K562 (cell line): ENCODE results near the gene FAM219B. TPM values are rescaled to one million over a fixed set of nuclear protein-coding genes. Genes with fewer than 3 reads are reported as not detected.

Experiments
- CBFB ChIP-seq: sonication (generic); formaldehyde crosslinking; IDR thresholded peaks from 2 replicates; pipeline ENCODE4 v1.4.0; 2020; ENCODE audit warnings: mild to moderate bottlenecking, missing genetic modification reagents
- FOXA1 ChIP-seq: fragments of 450-650 bp; IDR thresholded peaks from 2 replicates; pipeline ENCODE4 v1.6.1; 2016; ENCODE audit warnings: mild to moderate bottlenecking, borderline replicate concordance
- HNRNPLL ChIP-seq: fragments of 200-400 bp; formaldehyde crosslinking; IDR thresholded peaks from 2 replicates; pipeline ENCODE4 v1.6.1; 2017; ENCODE audit warnings: low read length, low read depth, mild to moderate bottlenecking; ENCODE audit not compliant: poor library complexity, severe bottlenecking
- NFE2 ChIP-seq: IDR thresholded peaks from 2 replicates; pipeline ENCODE4 v1.6.1; 2014; ENCODE audit warnings: antibody characterized with exemption, low read depth
- PRPF4 ChIP-seq: fragments of 200-400 bp; formaldehyde crosslinking; IDR thresholded peaks from one replicate; pipeline ENCODE4 v1.6.1; 2017; ENCODE audit warnings: low read length, low read depth, mild to moderate bottlenecking; ENCODE audit not compliant: insufficient read depth, poor library complexity, severe bottlenecking
- SIRT6 ChIP-seq: IDR thresholded peaks from one replicate; pipeline ENCODE4 v1.6.1; 2012; ENCODE audit warnings: low read depth, mild to moderate bottlenecking, control low read depth, inconsistent platforms, low read length, moderate library complexity
- SMAD1 ChIP-seq: fragments of 150-350 bp; IDR thresholded peaks from 2 replicates; pipeline ENCODE4 v1.6.1; 2014; ENCODE audit warnings: low read length, low read depth; ENCODE audit not compliant: partially characterized antibody
- SMARCA4 ChIP-seq: fragments of 450-650 bp; IDR thresholded peaks from 2 replicates; pipeline ENCODE4 v1.6.1; 2016
- TBP ChIP-seq: optimal IDR thresholded peaks from 2 replicates; pipeline ENCODE3; 2011; ENCODE audit warnings: low read depth, low read length, improper control_type of control experiment
- TCF7 ChIP-seq: sonication (generic); IDR thresholded peaks from 2 replicates; pipeline ENCODE4 v1.6.1; 2016; ENCODE audit warnings: antibody characterized with exemption, borderline replicate concordance
- ZBED1 ChIP-seq: IDR thresholded peaks from 2 replicates; pipeline ENCODE4 v1.6.1; 2014
- polyA plus RNA-seq, 8 experiments: library from polyadenylated mRNA; depleted of rRNA in 4 of 8; stranded (reverse) in 5 of 8; unstranded in 3 of 8; fragments of >200 nt; fragmentation: Nextera tagmentation in 2 of 8; fragmentation: Illumina TruSeq in 1 of 8; extraction: Ambion mirVana in 2 of 8; extraction: Trizol in 1 of 8; gene quantifications; 2 replicates each; pipeline versions ENCODE4 v1.2.1 to v1.2.3, GENCODE V29; 2011 to 2014; ENCODE audit warnings: inconsistent platforms in 1 of 8, missing spikeins in 1 of 8
- total RNA-seq, 7 experiments: library from RNA; depleted of rRNA in 6 of 7; stranded (reverse); fragments of >200 nt in 6 of 7; fragmentation: Illumina TruSeq in 2 of 7; extraction: Trizol in 2 of 7; gene quantifications; 2 replicates each; pipeline versions ENCODE4 v1.2.1 to v1.2.3, GENCODE V29; 2011 to 2021; ENCODE audit warnings: low replicate concordance in 1 of 7
- TF ChIP-seq, protein P1 (sequence below), 2 experiments: fragments of 150-350 bp in 1 of 2; IDR thresholded peaks; 2 replicates each; pipeline ENCODE4 v1.6.1; 2012 to 2016; ENCODE audit warnings: low read depth in 2 of 2, low read length in 2 of 2, mild to moderate bottlenecking in 1 of 2, moderate library complexity in 1 of 2
- TF ChIP-seq, protein P2 (sequence below): fragments of 450-650 bp; IDR thresholded peaks from 2 replicates; pipeline ENCODE4 v1.6.1; 2016; ENCODE audit warnings: mild to moderate bottlenecking
- TF ChIP-seq, protein P3 (sequence below), 2 experiments: fragments of 450-650 bp; IDR thresholded peaks; 2 replicates each; pipeline ENCODE4 v1.6.1; 2016; ENCODE audit warnings: mild to moderate bottlenecking in 2 of 2, borderline replicate concordance in 1 of 2, low read depth in 1 of 2, moderate library complexity in 1 of 2

FAM219B gene
- total and polyA plus RNA-seq, 9 of the 15 experiments (the other 6 are each of a cell fraction or from before 2014, with no cell fraction given) = 6.8 to 50.4 (median 29.4) TPM

DNA sequence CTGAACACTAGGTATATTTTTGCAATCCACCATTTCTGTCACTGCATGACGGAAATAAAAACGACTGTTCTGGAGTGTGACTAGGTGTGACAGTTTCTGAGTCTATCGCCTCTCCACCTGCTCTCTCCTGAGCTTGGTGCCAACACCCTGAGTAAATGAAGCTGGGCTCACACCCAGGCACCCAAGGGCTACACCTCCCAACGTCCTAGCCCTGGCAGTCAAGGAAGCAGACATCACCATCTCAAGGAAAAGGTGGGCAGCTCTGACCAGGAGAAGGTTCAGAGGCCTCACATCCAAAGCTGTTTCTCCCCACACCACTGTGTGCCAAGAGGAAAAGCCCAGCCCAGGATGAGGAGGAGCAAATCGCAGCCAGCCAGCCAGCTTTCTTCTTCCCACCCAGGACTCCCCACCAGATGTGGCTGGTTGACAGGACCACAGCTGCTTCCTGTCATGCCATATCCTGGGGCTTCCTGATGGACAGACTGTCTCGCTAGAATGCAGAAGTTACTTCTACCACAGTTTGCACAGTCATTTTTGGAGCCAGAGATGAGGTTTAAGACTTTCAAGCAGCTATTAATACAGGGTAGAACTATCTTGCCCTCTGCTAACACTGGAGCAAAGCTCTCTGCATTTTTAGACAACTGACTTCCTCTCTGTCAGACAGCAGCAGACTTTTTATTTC is 36.8 kb downstream of the FAM219B start (continued):
- TF ChIP-seq TCF7 (no peak), CBFB (CRISPR knock-in tag) (no peak), SMAD1 (no peak), SMARCA4 (no peak), TBP (no peak), HNRNPLL (no peak), NFE2 (peak; percentile 77), FOXA1 (no peak), SIRT6 (no peak), ZBED1 (no peak), PRPF4 (no peak)
- TF ChIP-seq, protein P1, sequence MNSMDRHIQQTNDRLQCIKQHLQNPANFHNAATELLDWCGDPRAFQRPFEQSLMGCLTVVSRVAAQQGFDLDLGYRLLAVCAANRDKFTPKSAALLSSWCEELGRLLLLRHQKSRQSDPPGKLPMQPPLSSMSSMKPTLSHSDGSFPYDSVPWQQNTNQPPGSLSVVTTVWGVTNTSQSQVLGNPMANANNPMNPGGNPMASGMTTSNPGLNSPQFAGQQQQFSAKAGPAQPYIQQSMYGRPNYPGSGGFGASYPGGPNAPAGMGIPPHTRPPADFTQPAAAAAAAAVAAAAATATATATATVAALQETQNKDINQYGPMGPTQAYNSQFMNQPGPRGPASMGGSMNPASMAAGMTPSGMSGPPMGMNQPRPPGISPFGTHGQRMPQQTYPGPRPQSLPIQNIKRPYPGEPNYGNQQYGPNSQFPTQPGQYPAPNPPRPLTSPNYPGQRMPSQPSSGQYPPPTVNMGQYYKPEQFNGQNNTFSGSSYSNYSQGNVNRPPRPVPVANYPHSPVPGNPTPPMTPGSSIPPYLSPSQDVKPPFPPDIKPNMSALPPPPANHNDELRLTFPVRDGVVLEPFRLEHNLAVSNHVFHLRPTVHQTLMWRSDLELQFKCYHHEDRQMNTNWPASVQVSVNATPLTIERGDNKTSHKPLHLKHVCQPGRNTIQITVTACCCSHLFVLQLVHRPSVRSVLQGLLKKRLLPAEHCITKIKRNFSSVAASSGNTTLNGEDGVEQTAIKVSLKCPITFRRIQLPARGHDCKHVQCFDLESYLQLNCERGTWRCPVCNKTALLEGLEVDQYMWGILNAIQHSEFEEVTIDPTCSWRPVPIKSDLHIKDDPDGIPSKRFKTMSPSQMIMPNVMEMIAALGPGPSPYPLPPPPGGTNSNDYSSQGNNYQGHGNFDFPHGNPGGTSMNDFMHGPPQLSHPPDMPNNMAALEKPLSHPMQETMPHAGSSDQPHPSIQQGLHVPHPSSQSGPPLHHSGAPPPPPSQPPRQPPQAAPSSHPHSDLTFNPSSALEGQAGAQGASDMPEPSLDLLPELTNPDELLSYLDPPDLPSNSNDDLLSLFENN (IDR thresholded peaks at IDR 0.05; ENCODE audit: low read depth in 2 of 2, low read length in 2 of 2) = no peak
- TF ChIP-seq, protein P2, sequence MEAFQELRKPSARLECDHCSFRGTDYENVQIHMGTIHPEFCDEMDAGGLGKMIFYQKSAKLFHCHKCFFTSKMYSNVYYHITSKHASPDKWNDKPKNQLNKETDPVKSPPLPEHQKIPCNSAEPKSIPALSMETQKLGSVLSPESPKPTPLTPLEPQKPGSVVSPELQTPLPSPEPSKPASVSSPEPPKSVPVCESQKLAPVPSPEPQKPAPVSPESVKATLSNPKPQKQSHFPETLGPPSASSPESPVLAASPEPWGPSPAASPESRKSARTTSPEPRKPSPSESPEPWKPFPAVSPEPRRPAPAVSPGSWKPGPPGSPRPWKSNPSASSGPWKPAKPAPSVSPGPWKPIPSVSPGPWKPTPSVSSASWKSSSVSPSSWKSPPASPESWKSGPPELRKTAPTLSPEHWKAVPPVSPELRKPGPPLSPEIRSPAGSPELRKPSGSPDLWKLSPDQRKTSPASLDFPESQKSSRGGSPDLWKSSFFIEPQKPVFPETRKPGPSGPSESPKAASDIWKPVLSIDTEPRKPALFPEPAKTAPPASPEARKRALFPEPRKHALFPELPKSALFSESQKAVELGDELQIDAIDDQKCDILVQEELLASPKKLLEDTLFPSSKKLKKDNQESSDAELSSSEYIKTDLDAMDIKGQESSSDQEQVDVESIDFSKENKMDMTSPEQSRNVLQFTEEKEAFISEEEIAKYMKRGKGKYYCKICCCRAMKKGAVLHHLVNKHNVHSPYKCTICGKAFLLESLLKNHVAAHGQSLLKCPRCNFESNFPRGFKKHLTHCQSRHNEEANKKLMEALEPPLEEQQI = no peak
- TF ChIP-seq, protein P3, sequence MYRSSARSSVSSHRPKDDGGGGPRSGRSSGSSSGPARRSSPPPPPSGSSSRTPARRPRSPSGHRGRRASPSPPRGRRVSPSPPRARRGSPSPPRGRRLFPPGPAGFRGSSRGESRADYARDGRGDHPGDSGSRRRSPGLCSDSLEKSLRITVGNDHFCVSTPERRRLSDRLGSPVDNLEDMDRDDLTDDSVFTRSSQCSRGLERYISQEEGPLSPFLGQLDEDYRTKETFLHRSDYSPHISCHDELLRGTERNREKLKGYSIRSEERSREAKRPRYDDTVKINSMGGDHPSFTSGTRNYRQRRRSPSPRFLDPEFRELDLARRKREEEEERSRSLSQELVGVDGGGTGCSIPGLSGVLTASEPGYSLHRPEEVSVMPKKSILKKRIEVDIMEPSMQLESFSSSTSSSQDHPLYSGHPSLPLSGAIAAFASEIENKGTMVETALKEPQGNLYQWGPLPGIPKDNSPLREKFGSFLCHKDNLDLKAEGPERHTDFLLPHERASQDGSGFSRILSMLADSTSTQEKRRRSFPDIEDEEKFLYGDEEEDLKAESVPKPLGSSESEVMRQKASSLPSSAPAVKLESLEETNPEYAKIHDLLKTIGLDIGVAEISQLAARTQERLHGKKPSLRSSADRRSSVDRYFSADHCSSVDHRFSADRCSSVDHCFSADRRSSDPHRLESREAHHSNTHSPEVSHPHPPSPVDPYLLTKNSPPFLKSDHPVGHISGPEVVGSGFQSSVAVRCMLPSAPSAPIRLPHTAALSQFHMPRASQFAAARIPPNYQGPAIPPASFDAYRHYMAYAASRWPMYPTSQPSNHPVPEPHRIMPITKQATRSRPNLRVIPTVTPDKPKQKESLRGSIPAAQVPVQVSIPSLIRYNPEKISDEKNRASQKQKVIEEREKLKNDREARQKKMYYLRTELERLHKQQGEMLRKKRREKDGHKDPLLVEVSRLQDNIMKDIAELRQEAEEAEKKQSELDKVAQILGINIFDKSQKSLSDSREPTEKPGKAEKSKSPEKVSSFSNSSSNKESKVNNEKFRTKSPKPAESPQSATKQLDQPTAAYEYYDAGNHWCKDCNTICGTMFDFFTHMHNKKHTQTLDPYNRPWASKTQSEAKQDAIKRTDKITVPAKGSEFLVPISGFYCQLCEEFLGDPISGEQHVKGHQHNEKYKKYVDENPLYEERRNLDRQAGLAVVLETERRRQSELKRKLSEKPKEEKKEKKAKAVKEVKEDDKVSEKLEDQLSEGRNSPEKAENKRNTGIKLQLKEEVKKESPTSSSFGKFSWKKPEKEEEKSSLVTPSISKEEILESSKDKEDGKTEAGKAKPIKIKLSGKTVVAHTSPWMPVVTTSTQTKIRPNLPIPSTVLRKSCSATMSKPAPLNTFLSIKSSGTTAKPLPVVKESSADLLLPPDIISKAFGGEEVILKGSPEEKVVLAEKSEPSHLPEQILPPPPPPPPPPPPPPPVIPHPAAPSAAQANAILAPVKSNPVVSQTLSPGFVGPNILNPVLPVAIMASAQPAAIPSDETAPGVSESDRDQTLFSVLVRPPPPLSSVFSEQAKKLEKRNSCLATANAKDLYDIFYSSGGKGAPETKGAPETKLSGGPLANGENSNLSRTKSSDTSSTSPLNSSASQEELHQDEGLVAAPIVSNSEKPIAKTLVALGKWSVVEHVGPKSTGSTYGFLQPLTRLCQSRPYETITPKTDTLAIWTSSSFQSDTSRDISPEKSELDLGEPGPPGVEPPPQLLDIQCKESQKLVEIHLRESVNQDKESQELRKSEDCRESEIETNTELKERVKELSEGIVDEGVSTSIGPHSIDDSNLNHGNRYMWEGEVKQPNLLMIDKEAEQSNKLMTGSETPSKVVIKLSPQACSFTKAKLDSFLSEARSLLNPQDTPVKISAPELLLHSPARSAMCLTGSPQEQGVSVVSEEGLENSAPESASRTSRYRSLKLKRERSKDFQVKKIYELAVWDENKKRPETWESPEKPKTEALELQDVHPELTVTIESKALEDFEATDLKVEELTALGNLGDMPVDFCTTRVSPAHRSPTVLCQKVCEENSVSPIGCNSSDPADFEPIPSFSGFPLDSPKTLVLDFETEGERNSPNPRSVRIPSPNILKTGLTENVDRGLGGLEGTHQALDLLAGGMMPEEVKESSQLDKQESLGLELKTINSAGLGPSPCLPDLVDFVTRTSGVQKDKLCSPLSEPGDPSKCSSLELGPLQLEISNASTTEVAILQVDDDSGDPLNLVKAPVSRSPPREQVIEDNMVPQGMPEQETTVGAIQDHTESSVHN (IDR thresholded peaks at IDR 0.05; ENCODE audit: borderline replicate concordance in 1 of 2, low read depth in 1 of 2) = peak in 1 of 2 experiments; percentile 43; a peak in 1 of 4 replicates
